HepG2 (cell line): ENCODE results near the gene SDK1.

Experiments
- ADNP ChIP-seq: sonication (generic); formaldehyde crosslinking; IDR thresholded peaks from 2 replicates; pipeline ENCODE4 v1.4.0; 2020; ENCODE audit warnings: missing genetic modification reagents
- HHEX ChIP-seq: IDR thresholded peaks from 2 replicates; pipeline ENCODE4 v1.6.1; 2016; ENCODE audit warnings: control low read depth
- KDM5A ChIP-seq: fragments of 200-600 bp; sonication (generic); IDR thresholded peaks from 2 replicates; pipeline ENCODE4 v1.7.0; 2018; ENCODE audit warnings: antibody characterized with exemption, mild to moderate bottlenecking, low read length, borderline replicate concordance
- SMARCC2 ChIP-seq: fragments of 450-650 bp; IDR thresholded peaks from 2 replicates; pipeline ENCODE4 v1.6.1; 2017; ENCODE audit warnings: antibody characterized with exemption, mild to moderate bottlenecking
- SYNCRIP ChIP-seq: fragments of 200-400 bp; formaldehyde crosslinking; IDR thresholded peaks from 2 replicates; pipeline ENCODE4 v1.6.1; 2018; ENCODE audit warnings: mild to moderate bottlenecking, low read depth, low read length; ENCODE audit not compliant: insufficient read depth

- TF ChIP-seq ADNP (CRISPR knock-in tag) (no peak), HHEX (CRISPR knock-in tag) (no peak), SYNCRIP (no peak), SMARCC2 (no peak), KDM5A (no peak)
Measured at GRCh38 chr7:3591944-3592343, 290.9 kb downstream of the SDK1 start.
